ENCODE results near the gene GEMIN5. TPM values are rescaled to one million over a fixed set of nuclear protein-coding genes. Genes with fewer than 3 reads are reported as not detected.

The GEMIN5 gene
- total and polyA plus RNA-seq, 2 donors from 2014 or later = 3.5 to 14.8 TPM

- H3K9me3 ChIP-seq (ENCODE audit: control insufficient read depth in 2 of 3, insufficient read depth in 1 of 3, low read length in 3 of 3) = no peaks in the 10 kb centered on the region
- H3K27me3 ChIP-seq (ENCODE audit: control insufficient read depth, insufficient read depth, low read length) = no peaks in the 10 kb centered on the region
- H3K4me1 ChIP-seq (ENCODE audit: control insufficient read depth in 2 of 3, insufficient read depth in 2 of 3, low read depth in 1 of 3, low read length in 3 of 3) = peaks cover 0 to 6% (median 0%) of the 10 kb centered on the region in 3 donors
- H3K27ac ChIP-seq (ENCODE audit: low read depth in 2 of 2, low read length in 2 of 2) = no peak overlapping the region
- H3K9ac ChIP-seq (ENCODE audit: low read length in 3 of 3) = no peak overlapping the region
- TF ChIP-seq CTCF (IDR thresholded peaks at IDR 0.05; ENCODE audit: borderline replicate concordance, extremely low read depth, insufficient read depth) = no peak
- peaks cover 0 to 2% (median 0%) of the 10 kb centered on the region in 3 donors for H3K36me3 ChIP-seq (ENCODE audit: control insufficient read depth in 2 of 3, insufficient read depth in 3 of 3, low read length in 3 of 3)
- H3K4me3 ChIP-seq (ENCODE audit: low read length in 3 of 3) = no peak overlapping the region
- FAIRE-seq = no peak
- intact Hi-C loops (cut with DNase I) = no loop called here
- DNase-seq = no peak
Measured at GRCh38 chr5:154840435-154841272, 97.4 kb downstream of the GEMIN5 start.

Other genes with a start within 250 kb of the GEMIN5 start
- gene LARP1, start 182.8 kb downstream of the GEMIN5 start, total RNA-seq = 155 TPM
- 25.2 TPM for gene LARP1, start 182.8 kb downstream of the GEMIN5 start, polyA plus RNA-seq (ENCODE audit: insufficient read depth, low read depth, low replicate concordance)
- 14.1 TPM for gene FAXDC2, start 87.6 kb downstream of the GEMIN5 start, total RNA-seq
- 18.3 TPM for gene FAXDC2, start 87.6 kb downstream of the GEMIN5 start, polyA plus RNA-seq (ENCODE audit: insufficient read depth, low read depth, low replicate concordance)
- gene CNOT8, start 79.6 kb downstream of the GEMIN5 start, total RNA-seq = 40.4 TPM
- 28.4 TPM for gene CNOT8, start 79.6 kb downstream of the GEMIN5 start, polyA plus RNA-seq (ENCODE audit: insufficient read depth, low read depth, low replicate concordance)
- 40.8 TPM for gene MRPL22, start 2.9 kb upstream of the GEMIN5 start, total RNA-seq
- gene MRPL22, start 2.9 kb upstream of the GEMIN5 start, polyA plus RNA-seq (ENCODE audit: insufficient read depth, low read depth, low replicate concordance) = 72.7 TPM
- not detected for gene KIF4B, start 75.5 kb upstream of the GEMIN5 start, total RNA-seq
- not detected for gene KIF4B, start 75.5 kb upstream of the GEMIN5 start, polyA plus RNA-seq (ENCODE audit: insufficient read depth, low read depth, low replicate concordance)